Adipose tissue (tissue), 3 donors: ENCODE results near the gene IL1A. TPM values are rescaled to one million over a fixed set of nuclear protein-coding genes. Genes with fewer than 3 reads are reported as not detected.

Experiments used
- H3K27ac ChIP-seq: one replicate; pipeline ENCODE4 v1.5.1; 2013; ENCODE audit warnings: low read depth, low read length
- WGBS, 3 donors: extraction: QIAGEN DNeasy Blood & Tissue Kit; methylation state at CpG; one replicate each; pipeline ENCODE4 v1.1.7; 2013; 5-methylcytosine and 5-hydroxymethylcytosine counted together
- polyA plus RNA-seq, 3 donors: library from polyadenylated mRNA; stranded (reverse); fragments of 200-250 nt; gene quantifications; one replicate each; pipeline ENCODE4 v1.2.3, GENCODE V29; 2013
- donor health status: healthy with polysubstance abuse.
- donor health status: Bipolar disorder and iron deficiency.
- donor health status: healthy.

IL1A gene
- polyA plus RNA-seq, 3 donors = 1.2 TPM; not detected in 2

DNA sequence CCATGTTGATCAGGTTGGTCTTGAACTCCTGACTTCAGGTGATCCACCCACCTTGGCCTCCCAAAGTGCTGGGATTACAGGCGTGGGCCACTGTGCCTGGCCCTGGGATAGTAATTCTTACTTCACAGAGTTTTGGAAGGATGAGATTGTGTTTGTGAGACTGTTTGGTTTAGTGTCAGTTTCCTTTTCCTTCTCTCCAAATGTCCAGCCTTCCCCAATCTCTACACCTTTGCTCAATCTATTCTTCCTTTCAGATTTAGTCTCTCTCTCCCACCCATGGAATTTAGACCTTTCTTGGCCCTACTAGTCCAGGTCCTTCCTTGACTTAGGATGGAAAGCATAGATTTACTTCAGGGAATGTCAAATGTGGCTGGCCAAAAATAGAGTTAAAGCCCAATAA, 12.2 kb upstream of the IL1A start:
- 0 to 3% (median 0%) methylated on average over 1 of the region's 1 CpG for WGBS, 3 donors
- H3K27ac ChIP-seq = no peak overlapping the region

DNA sequence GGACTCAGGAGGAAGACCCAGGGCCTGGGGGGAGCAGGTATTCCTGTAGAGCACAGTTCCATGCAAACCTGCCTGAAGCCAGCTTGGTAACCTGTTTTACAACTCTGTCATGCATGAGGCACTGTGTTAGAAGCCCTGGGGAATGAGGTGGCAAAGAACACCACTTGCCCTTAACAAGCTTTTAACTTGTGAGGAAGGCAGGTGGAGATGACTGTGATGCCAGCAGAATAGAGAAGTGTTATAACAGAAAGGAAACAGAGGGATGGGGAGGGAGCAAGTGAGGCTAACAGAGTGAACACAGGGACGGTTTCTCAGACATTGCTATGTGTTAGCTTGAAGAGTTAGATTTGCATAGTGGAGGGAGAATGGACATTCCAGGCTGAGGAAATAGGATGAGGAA, 11.5 kb upstream of the IL1A start:
- WGBS, 3 donors = 52 to 70% (median 67%) methylated on average over 1 of the region's 1 CpG
- H3K27ac ChIP-seq = no peak overlapping the region

- no peak overlapping the region for H3K27ac ChIP-seq
- 28 to 36% (median 30%) methylated on average over 3 of the region's 3 CpGs for WGBS, 3 donors
Observed at GRCh38 chr2:112794841-112795240, 10.5 kb upstream of the IL1A start.

DNA sequence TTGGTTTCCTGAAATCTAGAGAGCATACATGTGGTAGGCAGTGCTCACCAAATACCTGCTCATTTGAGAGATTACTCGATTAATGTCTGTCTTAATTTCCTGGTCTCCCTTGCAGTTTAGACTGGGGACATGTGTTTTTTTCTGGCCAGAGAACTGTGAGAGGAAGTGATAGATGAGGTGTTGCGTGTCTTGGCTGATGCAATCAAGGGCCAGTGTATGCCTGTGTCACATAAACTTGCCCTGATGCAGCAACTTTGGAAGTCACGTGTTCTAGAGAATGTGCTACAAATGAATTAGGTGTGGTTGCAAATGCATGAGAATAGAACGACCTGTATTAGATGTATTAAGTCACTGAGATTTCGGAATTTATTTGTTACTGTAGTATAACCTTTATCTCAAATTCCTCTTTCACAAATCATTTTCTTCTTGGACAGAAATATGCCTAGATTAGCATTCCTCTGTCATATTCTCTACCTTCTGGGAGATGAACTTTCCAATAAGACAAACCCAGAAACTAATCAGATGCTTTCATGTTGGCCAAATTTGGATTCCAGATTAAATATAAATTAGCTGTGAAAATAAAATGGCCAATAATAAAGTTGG, 9.9 kb upstream of the IL1A start:
- 20 to 53% (median 25%) methylated on average over 5 of the region's 5 CpGs for WGBS, 3 donors
- H3K27ac ChIP-seq = no peak overlapping the region

- 35 to 75% (median 55%) methylated on average over 3 of the region's 3 CpGs for WGBS, 3 donors
- H3K27ac ChIP-seq = no peak overlapping the region
Observed at GRCh38 chr2:112793449-112793978, 9.2 kb upstream of the IL1A start.

DNA sequence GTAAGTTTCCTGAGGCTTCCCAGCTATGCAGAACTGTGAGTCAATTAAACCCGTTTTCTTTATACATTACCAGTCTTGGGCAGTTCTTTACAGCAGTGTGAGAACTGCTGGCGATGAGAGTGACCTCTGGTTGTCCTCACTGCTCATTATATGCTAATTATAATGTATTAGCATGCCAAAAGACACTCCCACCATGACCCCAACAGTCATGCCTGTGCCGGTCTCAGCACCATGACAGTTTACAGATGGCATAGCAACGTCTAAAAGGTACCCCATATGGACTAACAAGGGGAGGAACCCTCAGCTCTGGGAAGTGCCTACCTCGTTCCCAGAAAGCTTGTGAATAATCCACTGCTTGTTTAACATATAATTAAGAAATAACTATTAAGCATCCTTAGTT, 8.1 kb upstream of the IL1A start:
- no peak overlapping the region for H3K27ac ChIP-seq
- 82 to 87% (median 82%) methylated on average over 5 of the region's 5 CpGs for WGBS, 3 donors

DNA sequence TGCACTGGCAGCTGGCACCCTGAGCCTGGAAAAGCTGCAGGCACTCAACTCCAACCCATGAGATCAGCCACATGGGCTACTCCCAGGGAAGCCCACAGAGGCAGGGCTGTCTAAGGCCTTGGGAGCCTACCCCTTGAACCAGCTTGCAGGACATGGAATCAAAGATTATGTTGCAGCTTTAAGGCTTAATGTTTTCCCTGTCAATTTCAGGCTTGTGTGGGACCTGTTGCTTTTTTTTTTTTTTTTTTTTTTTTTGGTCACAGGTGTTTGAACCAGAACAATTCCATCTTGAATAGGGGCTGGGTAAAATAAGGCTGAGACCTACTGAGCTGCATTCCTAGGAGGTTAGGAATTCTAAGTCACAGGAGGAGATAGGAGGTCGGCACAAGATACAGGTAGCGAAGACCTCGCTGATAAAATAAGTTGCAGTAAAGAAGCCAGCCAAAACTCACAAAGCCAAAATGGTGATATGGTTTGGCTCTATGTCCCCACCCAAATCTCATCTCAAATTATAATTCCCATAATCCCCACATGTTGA, 7.5 kb upstream of the IL1A start:
- H3K27ac ChIP-seq = no peak overlapping the region
- WGBS, 3 donors = 95 to 99% (median 97%) methylated on average over 3 of the region's 3 CpGs

GRCh38 chr2:112791019-112791418, 6.7 kb upstream of the IL1A start:
- 94 to 99% (median 96%) methylated on average over 3 of the region's 3 CpGs for WGBS, 3 donors
- no peak overlapping the region for H3K27ac ChIP-seq

DNA sequence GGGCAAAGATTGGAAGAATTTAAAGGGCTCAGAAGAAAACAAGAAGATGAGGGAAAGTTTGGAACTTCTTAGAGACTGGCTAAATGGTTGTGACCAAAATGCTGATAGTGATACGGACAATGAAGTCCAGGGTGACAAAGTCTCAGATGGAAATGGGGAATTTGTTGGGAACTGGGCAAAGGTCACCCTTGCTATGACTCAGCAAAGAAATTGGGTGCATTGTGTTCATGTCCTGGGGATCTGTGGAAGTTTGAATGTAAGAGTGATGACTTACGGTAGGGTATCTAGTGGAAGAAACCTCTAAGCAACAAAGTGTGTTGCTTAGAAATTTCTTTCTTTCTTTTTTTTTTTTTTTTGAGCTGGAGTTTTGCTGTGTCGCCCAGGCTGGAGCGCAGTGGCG, 6.0 kb upstream of the IL1A start:
- 85 to 91% (median 89%) methylated on average over 5 of the region's 5 CpGs for WGBS, 3 donors
- H3K27ac ChIP-seq = no peak overlapping the region

DNA sequence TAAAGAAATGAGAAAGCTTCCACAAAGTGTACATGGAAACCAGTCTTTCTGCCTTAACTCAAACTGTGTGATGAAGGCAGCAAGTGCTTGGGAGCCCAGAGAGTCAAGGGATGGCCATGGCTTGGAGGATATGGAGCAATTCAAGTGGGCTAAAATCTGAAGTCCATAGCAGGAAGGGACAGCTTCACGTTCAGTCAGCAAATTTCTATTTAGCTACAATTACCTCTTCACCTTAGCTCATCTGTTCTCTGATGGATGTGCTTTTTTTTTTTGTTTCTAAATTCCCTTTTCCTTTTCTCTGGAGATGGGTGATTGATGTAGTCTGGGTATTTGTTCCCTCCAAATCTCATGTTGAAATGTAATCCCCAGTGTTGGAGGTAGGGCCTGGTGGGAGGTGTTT, 4.9 kb upstream of the IL1A start:
- H3K27ac ChIP-seq = no peak overlapping the region
- 84 to 95% (median 91%) methylated on average over 1 of the region's 1 CpG for WGBS, 3 donors

GRCh38 chr2:112788653-112789052, 4.4 kb upstream of the IL1A start:
- WGBS, 3 donors = 76 to 85% (median 85%) methylated on average over 3 of the region's 3 CpGs
- no peak overlapping the region for H3K27ac ChIP-seq

DNA sequence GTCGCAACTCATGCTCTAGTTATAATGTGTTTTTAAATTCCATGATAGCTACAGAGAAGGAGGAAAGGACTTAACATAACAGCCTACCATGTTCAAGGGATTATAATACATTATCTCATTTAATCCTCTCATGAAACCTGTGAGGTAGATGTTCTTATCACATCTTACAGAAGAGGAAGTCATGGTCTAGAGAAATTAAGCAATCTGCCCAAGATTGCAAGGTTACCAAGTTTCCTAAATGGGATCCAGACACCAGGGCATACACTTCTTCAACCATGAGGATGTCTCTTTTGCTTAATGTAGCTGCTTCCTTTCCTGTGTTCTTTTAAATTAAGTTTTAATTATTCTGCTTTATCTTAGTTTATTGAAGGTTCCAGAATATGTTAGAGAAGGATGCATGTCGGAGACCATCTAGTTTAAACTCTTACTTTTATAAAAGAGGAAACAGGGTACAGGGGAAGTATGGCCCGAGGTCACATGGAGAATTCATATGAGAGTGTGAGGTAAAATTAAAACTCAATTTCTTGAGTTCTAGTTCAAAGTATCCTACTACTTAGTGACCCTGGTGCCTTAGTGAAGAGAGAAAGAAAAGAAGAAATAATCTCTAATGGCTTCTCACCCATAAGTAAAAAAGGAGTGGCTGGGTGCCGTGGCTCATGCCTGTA, 3.6 kb upstream of the IL1A start:
- WGBS, 3 donors = 66 to 91% (median 71%) methylated on average over 4 of the region's 4 CpGs
- H3K27ac ChIP-seq = no peak overlapping the region

- H3K27ac ChIP-seq = no peak overlapping the region
- WGBS, 3 donors = 52 to 88% (median 54%) methylated on average over 3 of the region's 3 CpGs
Observed at GRCh38 chr2:112787294-112787693, 3.0 kb upstream of the IL1A start.

DNA sequence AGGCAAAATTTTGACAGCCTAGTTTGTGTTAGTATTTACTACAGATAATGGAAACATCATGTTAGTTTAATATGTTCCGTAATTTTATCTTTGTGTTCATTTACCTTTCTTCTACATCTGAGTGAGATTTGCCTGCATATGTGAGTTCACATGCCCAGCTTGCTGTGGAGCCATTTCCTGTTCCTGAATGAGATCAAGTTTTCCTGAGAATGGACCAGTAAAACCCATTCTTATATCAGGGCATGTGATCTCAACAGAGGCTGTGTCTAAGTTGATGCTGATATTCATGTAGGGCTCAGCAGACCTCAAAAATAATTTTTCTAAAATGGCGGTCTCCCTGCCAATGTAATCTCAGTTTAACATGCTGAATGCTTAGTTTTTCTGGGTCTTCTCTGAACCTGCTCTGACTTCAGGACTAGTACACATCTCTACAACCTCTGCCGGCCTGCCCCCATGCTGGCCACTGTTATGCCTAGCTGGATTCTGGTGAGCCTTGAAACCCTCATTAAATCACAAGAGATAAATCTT, 1.0 kb downstream of the IL1A start:
- WGBS, 3 donors = 82 to 96% (median 89%) methylated on average over 3 of the region's 3 CpGs
- no peak overlapping the region for H3K27ac ChIP-seq

- WGBS, 3 donors = 76 to 89% (median 88%) methylated on average over 3 of the region's 3 CpGs
- H3K27ac ChIP-seq = no peak overlapping the region
Observed at GRCh38 chr2:112782234-112782799, 2.0 kb downstream of the IL1A start.

DNA sequence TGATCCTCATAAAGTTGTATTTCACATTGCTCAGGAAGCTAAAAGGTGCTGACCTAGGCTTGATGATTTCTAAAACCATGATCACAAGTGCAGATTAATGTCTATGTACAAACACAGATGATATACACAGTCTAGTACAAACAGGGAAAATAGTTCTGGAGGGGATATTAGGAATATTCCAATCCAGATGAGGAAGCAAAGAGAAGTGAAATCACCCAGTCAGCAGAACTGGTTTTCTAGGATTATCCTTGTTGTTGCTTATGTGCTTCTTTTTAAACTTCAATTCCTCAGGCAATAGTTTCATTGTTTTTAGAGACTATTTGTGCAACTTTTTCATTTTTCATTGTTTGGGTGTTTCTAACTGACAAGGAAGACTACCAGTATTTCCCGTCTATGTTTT, 4.7 kb downstream of the IL1A start:
- WGBS, 3 donors = 92 to 97% (median 93%) methylated on average over 1 of the region's 1 CpG
- no peak overlapping the region for H3K27ac ChIP-seq

DNA sequence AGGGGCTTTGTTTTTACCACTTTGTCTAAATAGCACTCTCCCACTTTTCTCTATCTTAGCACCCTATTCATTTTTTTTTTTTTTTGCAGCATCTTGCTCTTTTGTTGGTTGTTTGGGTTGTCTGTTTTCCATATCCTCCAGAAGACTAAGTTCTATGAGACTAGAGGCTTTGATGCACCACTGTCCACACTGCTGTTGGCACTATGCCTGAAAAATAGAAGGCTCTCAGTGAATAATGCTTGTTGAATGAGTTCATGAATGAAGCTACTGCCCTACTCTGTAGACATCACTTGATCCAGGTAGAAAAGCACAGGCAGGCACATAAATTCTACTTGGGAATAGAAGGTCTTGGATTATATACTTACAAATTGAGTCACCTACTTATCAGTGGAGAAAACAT, 7.3 kb downstream of the IL1A start:
- H3K27ac ChIP-seq = no peak overlapping the region

- H3K27ac ChIP-seq = no peak overlapping the region
- 48 to 88% (median 70%) methylated on average over 1 to 3 of the region's 3 CpGs for WGBS, 3 donors
Observed at GRCh38 chr2:112776113-112776512, 8.2 kb downstream of the IL1A start.

DNA sequence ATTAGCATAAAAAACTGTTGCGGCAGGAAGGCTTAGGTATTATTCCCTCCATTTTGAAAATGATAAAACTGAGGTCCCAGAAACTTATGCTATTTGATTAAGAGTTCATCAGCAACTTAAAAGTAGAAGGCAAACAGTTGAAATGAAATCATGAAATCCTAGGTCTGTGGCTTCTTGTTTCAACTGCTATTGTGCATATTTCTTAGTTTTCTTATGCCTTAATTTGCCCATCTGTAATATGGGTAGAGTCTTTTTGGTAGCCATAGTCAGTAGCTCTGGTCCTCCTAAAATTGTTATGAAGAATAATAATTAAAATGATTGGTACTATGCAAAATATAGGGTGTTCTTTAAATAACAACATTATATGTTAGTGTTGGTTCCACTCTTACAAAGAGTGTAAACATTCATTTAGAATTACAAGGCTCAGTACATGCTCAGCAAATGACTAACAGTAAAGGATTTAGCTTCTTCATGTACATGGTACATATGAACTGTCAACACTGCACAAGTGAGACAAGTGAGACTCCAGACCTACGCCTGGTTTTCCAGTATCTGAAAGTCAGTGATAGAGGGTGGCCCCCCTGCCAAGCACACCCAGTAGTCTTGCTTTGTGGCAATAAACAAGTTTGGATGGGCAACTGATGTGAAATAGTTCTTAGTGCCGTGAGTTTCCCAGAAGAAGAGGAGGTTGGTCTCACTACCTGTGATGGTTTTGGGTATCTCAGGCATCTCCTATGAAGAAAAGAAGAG, 9.6 kb downstream of the IL1A start:
- WGBS, 3 donors = 92 to 97% (median 96%) methylated on average over 3 of the region's 3 CpGs
- no peak overlapping the region for H3K27ac ChIP-seq
